ENCODE data around the gene TBC1D22A.

TBC1D22A gene

DNA sequence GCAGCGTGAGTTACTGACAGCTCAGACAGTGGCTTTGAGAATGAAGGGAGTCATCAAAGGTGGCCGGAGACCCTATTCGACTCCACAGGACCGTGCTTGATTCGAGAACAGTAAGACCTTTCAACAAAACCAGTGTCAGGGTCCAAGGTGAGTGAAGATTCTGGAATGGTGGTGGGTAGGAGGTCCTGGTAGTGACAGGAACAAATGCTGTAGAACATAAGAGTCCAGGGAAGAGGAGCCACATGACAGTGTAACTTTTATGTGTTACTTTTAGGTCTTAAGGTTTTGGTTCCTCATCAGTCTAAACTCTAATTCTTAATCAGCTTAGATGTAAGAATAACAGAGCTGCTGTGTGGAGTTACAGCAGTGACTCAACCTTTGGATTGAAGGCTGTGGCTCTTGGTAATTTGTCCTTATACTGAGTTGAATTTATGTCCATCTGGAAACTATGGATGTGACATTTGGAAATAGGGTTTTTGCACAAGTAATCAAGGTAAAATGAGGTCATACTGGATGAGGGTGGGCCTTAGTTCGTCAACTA lies 1.8 kb downstream of the TBC1D22A start:
- no peaks in the 10 kb centered on the region for H3K27me3 ChIP-seq (ENCODE audit: insufficient read depth, low read length)
- H2AFZ ChIP-seq (ENCODE audit: low read depth, low read length): no peak overlapping the region
- H3K9me3 ChIP-seq (ENCODE audit: low read length): no peaks in the 10 kb centered on the region
- H3K4me1 ChIP-seq (ENCODE audit: insufficient read depth, low read length): peaks cover 20% of the 10 kb centered on the region
- no peak overlapping the region for H3K4me3 ChIP-seq (ENCODE audit: low read length)
- peaks cover 2% of the 10 kb centered on the region for H3K36me3 ChIP-seq (ENCODE audit: insufficient read depth, low read length)

GRCh38 chr22:46764779-46765485 lies 2.5 kb downstream of the TBC1D22A start:
- H3K9me3 ChIP-seq (ENCODE audit: low read length): no peaks in the 10 kb centered on the region
- peaks cover 20% of the 10 kb centered on the region for H3K4me1 ChIP-seq (ENCODE audit: insufficient read depth, low read length)
- no peak overlapping the region for H3K4me3 ChIP-seq (ENCODE audit: low read length)
- no peak overlapping the region for H2AFZ ChIP-seq (ENCODE audit: low read depth, low read length)
- no peaks in the 10 kb centered on the region for H3K27me3 ChIP-seq (ENCODE audit: insufficient read depth, low read length)
- H3K36me3 ChIP-seq (ENCODE audit: insufficient read depth, low read length): peaks cover 2% of the 10 kb centered on the region

- no peak overlapping the region for H3K4me3 ChIP-seq (ENCODE audit: low read length)
Measured at GRCh38 chr22:46766611-46767010, 4.2 kb downstream of the TBC1D22A start.

GRCh38 chr22:46767249-46767985 lies 5.0 kb downstream of the TBC1D22A start:
- no peak overlapping the region for H2AFZ ChIP-seq (ENCODE audit: low read depth, low read length)
- peaks cover 4% of the 10 kb centered on the region for H3K36me3 ChIP-seq (ENCODE audit: insufficient read depth, low read length)
- no peaks in the 10 kb centered on the region for H3K9me3 ChIP-seq (ENCODE audit: low read length)
- H3K27me3 ChIP-seq (ENCODE audit: insufficient read depth, low read length): no peaks in the 10 kb centered on the region
- H3K4me3 ChIP-seq (ENCODE audit: low read length): no peak overlapping the region
- H3K4me1 ChIP-seq (ENCODE audit: insufficient read depth, low read length): peaks cover 12% of the 10 kb centered on the region

More at GRCh38 chr22:46766611-46767010, 4.2 kb downstream of the TBC1D22A start:
- Histone ChIP-seq H3K4me1 (ENCODE audit: insufficient read depth, low read length) (peaks cover 12% of the 10 kb centered on the region), H3K27me3 (ENCODE audit: insufficient read depth, low read length) (no peaks in the 10 kb centered on the region), H3K36me3 (ENCODE audit: insufficient read depth, low read length) (peaks cover 4% of the 10 kb centered on the region), H3K9me3 (ENCODE audit: low read length) (no peaks in the 10 kb centered on the region), H2AFZ (ENCODE audit: low read depth, low read length) (no peak overlapping the region)

- Histone ChIP-seq H2AFZ (ENCODE audit: low read depth, low read length) (no peak overlapping the region), H3K4me1 (ENCODE audit: insufficient read depth, low read length) (no peaks in the 10 kb centered on the region), H3K9me3 (ENCODE audit: low read length) (no peaks in the 10 kb centered on the region), H3K27me3 (ENCODE audit: insufficient read depth, low read length) (no peaks in the 10 kb centered on the region), H3K36me3 (ENCODE audit: insufficient read depth, low read length) (peaks cover 4% of the 10 kb centered on the region), H3K4me3 (ENCODE audit: low read length) (no peak overlapping the region)
Measured at GRCh38 chr22:46769191-46769675, 6.8 kb downstream of the TBC1D22A start.

DNA sequence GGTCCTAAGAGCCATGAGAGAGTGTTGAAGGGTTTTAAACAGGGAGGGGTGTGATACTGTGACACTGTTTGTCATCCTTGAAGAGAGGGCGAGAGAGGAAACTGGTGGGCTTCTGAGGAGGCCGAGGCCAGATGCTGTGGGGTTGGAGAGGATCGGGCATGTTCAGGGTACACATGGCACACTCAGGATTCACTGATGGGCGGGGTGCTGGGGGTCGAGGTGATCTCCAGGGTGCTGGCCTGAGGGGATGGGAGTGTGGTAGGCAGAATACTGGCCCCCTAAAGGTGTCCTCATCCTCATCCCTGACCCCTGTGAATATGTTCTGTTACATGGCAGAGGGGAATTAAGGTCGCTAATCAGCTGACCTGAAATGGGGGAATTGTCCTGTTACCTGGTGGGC lies 7.3 kb downstream of the TBC1D22A start:
- no peak overlapping the region for H2AFZ ChIP-seq (ENCODE audit: low read depth, low read length)
- H3K9me3 ChIP-seq (ENCODE audit: low read length): no peaks in the 10 kb centered on the region
- peaks cover 4% of the 10 kb centered on the region for H3K36me3 ChIP-seq (ENCODE audit: insufficient read depth, low read length)
- no peaks in the 10 kb centered on the region for H3K4me1 ChIP-seq (ENCODE audit: insufficient read depth, low read length)
- H3K4me3 ChIP-seq (ENCODE audit: low read length): no peak overlapping the region
- no peaks in the 10 kb centered on the region for H3K27me3 ChIP-seq (ENCODE audit: insufficient read depth, low read length)

GRCh38 chr22:46770151-46770641 lies 7.7 kb downstream of the TBC1D22A start:
- Histone ChIP-seq H3K4me3 (ENCODE audit: low read length) (no peak overlapping the region), H3K27me3 (ENCODE audit: insufficient read depth, low read length) (no peaks in the 10 kb centered on the region), H3K9me3 (ENCODE audit: low read length) (no peaks in the 10 kb centered on the region), H2AFZ (ENCODE audit: low read depth, low read length) (no peak overlapping the region), H3K4me1 (ENCODE audit: insufficient read depth, low read length) (no peaks in the 10 kb centered on the region), H3K36me3 (ENCODE audit: insufficient read depth, low read length) (peaks cover 2% of the 10 kb centered on the region)

- Histone ChIP-seq H2AFZ (ENCODE audit: low read depth, low read length) (no peak overlapping the region), H3K9me3 (ENCODE audit: low read length) (no peaks in the 10 kb centered on the region), H3K4me3 (ENCODE audit: low read length) (no peak overlapping the region), H3K27me3 (ENCODE audit: insufficient read depth, low read length) (no peaks in the 10 kb centered on the region), H3K36me3 (ENCODE audit: insufficient read depth, low read length) (peaks cover 2% of the 10 kb centered on the region), H3K4me1 (ENCODE audit: insufficient read depth, low read length) (no peaks in the 10 kb centered on the region)
Measured at GRCh38 chr22:46770726-46771125, 8.3 kb downstream of the TBC1D22A start.

GRCh38 chr22:46773076-46773475 lies 10.6 kb downstream of the TBC1D22A start:
- Histone ChIP-seq H3K4me1 (ENCODE audit: insufficient read depth, low read length) (no peaks in the 10 kb centered on the region), H3K27me3 (ENCODE audit: insufficient read depth, low read length) (no peaks in the 10 kb centered on the region), H2AFZ (ENCODE audit: low read depth, low read length) (no peak overlapping the region), H3K36me3 (ENCODE audit: insufficient read depth, low read length) (peaks cover 2% of the 10 kb centered on the region), H3K4me3 (ENCODE audit: low read length) (no peak overlapping the region), H3K9me3 (ENCODE audit: low read length) (no peaks in the 10 kb centered on the region)

- H3K9me3 ChIP-seq (ENCODE audit: low read length): no peaks in the 10 kb centered on the region
- no peak overlapping the region for H2AFZ ChIP-seq (ENCODE audit: low read depth, low read length)
- H3K36me3 ChIP-seq (ENCODE audit: insufficient read depth, low read length): peaks cover 2% of the 10 kb centered on the region
- H3K27me3 ChIP-seq (ENCODE audit: insufficient read depth, low read length): no peaks in the 10 kb centered on the region
- no peaks in the 10 kb centered on the region for H3K4me1 ChIP-seq (ENCODE audit: insufficient read depth, low read length)
- H3K4me3 ChIP-seq (ENCODE audit: low read length): no peak overlapping the region
Measured at GRCh38 chr22:46774253-46774979, 12.0 kb downstream of the TBC1D22A start.

DNA sequence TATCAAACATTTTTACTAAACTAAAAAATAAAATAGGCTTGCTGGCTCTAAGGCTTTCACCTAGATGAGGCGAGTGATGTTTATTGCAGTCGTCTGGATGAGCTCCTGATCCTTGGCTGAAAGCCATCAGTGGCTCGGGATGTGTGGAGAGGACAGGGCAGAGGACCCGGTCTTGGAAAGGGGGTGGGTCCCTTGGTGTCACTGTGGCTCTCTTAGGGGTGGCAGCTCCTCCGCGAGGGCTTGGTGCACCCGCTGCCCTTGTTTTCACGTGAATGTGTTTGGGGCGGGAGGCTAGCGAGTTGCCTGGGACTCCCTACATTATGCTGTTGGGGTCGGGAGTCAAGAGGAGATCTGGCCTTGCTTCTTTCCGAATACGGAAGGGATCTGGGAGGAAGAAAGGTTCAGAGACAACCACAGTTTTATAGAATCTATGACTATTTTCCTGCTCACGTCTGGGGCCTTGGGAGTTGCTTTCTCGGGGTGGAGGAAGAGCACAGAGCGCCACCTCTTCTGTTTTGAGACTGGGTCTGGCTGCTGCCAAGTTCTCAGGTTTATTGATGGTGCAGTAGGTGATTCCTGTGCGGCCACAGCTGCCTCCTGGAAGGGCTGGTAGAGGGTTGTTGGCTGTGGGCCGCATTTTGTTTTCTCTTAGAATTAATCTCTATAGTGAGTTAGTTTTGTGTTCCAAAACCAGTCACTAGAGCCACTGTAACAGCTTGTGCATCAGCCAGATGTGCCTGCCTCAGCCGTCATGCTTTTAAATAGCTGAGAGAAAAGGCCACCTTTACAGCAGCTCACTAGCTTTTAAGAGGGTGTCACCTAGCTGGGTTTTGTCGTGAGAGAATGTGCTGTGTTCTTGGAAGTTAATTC lies 12.8 kb downstream of the TBC1D22A start:
- Histone ChIP-seq H3K36me3 (ENCODE audit: insufficient read depth, low read length) (peaks cover 2% of the 10 kb centered on the region), H3K27me3 (ENCODE audit: insufficient read depth, low read length) (no peaks in the 10 kb centered on the region), H2AFZ (ENCODE audit: low read depth, low read length) (no peak overlapping the region), H3K4me1 (ENCODE audit: insufficient read depth, low read length) (no peaks in the 10 kb centered on the region), H3K4me3 (ENCODE audit: low read length) (no peak overlapping the region), H3K9me3 (ENCODE audit: low read length) (no peaks in the 10 kb centered on the region)
